Large intestine (tissue), 3 donors: ENCODE results near the gene ARHGEF26. TPM values are rescaled to one million over a fixed set of nuclear protein-coding genes. Genes with fewer than 3 reads are reported as not detected.
A peak's percentile ranks its signal among the peaks of the same experiment; 100 is the strongest.

Source experiments
- DNase-seq, 2 donors: peaks; one replicate each; pipeline versions ENCODE4 v3.0.0 to v3.0.0-alpha.2; 2013
- H3K27ac ChIP-seq: one replicate; pipeline ENCODE4 v1.5.1; 2013; ENCODE audit warnings: low read length
- H3K27me3 ChIP-seq: 2 replicates; pipeline ENCODE4 v1.6.1; 2013; ENCODE audit warnings: low read length; ENCODE audit not compliant: control insufficient read depth, insufficient read depth
- H3K36me3 ChIP-seq: 2 replicates; pipeline ENCODE4 v1.6.1; 2013; ENCODE audit warnings: low read length; ENCODE audit not compliant: control insufficient read depth, insufficient read depth
- H3K4me1 ChIP-seq: one replicate; pipeline ENCODE4 v1.6.1; 2013; ENCODE audit warnings: low read length; ENCODE audit not compliant: control insufficient read depth, insufficient read depth
- H3K4me3 ChIP-seq: one replicate; pipeline ENCODE4 v1.5.1; 2013; ENCODE audit warnings: low read length
- H3K9me3 ChIP-seq: one replicate; pipeline ENCODE4 v1.6.1; 2013; ENCODE audit warnings: mild to moderate bottlenecking, low read depth, low read length, moderate library complexity; ENCODE audit not compliant: control insufficient read depth
- WGBS: methylation state at CpG from one replicate; pipeline ENCODE4 v1.1.5; 2013; ENCODE audit warnings: low lambda C conversion rate; ENCODE audit not compliant: insufficient coverage; 5-methylcytosine and 5-hydroxymethylcytosine counted together
- polyA plus RNA-seq: library from polyadenylated mRNA; unstranded; fragments of 120-200 nt; gene quantifications from one replicate; pipeline ENCODE4 v1.2.1, GENCODE V29; 2013

Gene ARHGEF26
- polyA plus RNA-seq, 1 donor: 12.6 TPM

GRCh38 chr3:154193000-154193615, 71.9 kb downstream of the ARHGEF26 start:
- H3K27me3 ChIP-seq: no peaks in the 10 kb centered on the region
- H3K4me1 ChIP-seq: no peaks in the 10 kb centered on the region
- WGBS: 83% methylated on average over 1 of the region's 1 CpG
- no peak overlapping the region for H3K27ac ChIP-seq
- no peaks in the 10 kb centered on the region for H3K9me3 ChIP-seq
- no peak for DNase-seq
- H3K36me3 ChIP-seq: peaks cover 15% of the 10 kb centered on the region
- no peak overlapping the region for H3K4me3 ChIP-seq

GRCh38 chr3:154194877-154195276, 73.7 kb downstream of the ARHGEF26 start:
- Histone ChIP-seq H3K36me3 (peaks cover 18% of the 10 kb centered on the region), H3K27ac (no peak overlapping the region), H3K4me1 (no peaks in the 10 kb centered on the region), H3K4me3 (no peak overlapping the region), H3K27me3 (no peaks in the 10 kb centered on the region), H3K9me3 (no peaks in the 10 kb centered on the region)
- 88% methylated on average over 2 of the region's 3 CpGs for whole genome bisulfite sequencing
- peak in 1 of 2 donors; percentile 8 for DNase-seq

- DNase-seq: no peak
- Histone ChIP-seq H3K27me3 (no peaks in the 10 kb centered on the region), H3K4me3 (no peak overlapping the region), H3K4me1 (no peaks in the 10 kb centered on the region), H3K9me3 (no peaks in the 10 kb centered on the region), H3K36me3 (peaks cover 18% of the 10 kb centered on the region), H3K27ac (no peak overlapping the region)
- WGBS: 72% methylated on average over 4 of the region's 6 CpGs
Measured at GRCh38 chr3:154195620-154196356, 74.6 kb downstream of the ARHGEF26 start.

- no peak for DNase-seq
- 86% methylated on average over 2 of the region's 4 CpGs for WGBS
- peaks cover 18% of the 10 kb centered on the region for H3K36me3 ChIP-seq
- H3K9me3 ChIP-seq: no peaks in the 10 kb centered on the region
- H3K4me1 ChIP-seq: no peaks in the 10 kb centered on the region
- H3K27ac ChIP-seq: no peak overlapping the region
- no peak overlapping the region for H3K4me3 ChIP-seq
- no peaks in the 10 kb centered on the region for H3K27me3 ChIP-seq
Measured at GRCh38 chr3:154197751-154198150, 76.6 kb downstream of the ARHGEF26 start.

- WGBS: no CpG with 5 or more reads among the region's 8 CpGs
- Histone ChIP-seq H3K36me3 (peaks cover 8% of the 10 kb centered on the region), H3K27ac (no peak overlapping the region)
Measured at GRCh38 chr3:154209499-154209898, 88.3 kb downstream of the ARHGEF26 start.

GRCh38 chr3:154210986-154211385, 89.8 kb downstream of the ARHGEF26 start:
- no CpG with 5 or more reads among the region's 1 CpG for WGBS
- H3K4me3 ChIP-seq: no peak overlapping the region
- H3K36me3 ChIP-seq: peaks cover 8% of the 10 kb centered on the region
- no peak for DNase-seq
- no peaks in the 10 kb centered on the region for H3K9me3 ChIP-seq
- H3K27me3 ChIP-seq: no peaks in the 10 kb centered on the region
- H3K27ac ChIP-seq: no peak overlapping the region
- no peaks in the 10 kb centered on the region for H3K4me1 ChIP-seq

More at GRCh38 chr3:154209499-154209898, 88.3 kb downstream of the ARHGEF26 start:
- Histone ChIP-seq H3K9me3 (no peaks in the 10 kb centered on the region), H3K4me3 (no peak overlapping the region), H3K27me3 (no peaks in the 10 kb centered on the region), H3K4me1 (no peaks in the 10 kb centered on the region)
- no peak for DNase-seq

- no CpG with 5 or more reads among the region's 2 CpGs for WGBS
- no peak overlapping the region for H3K27ac ChIP-seq
- no peak for DNase-seq
- no peak overlapping the region for H3K4me3 ChIP-seq
- H3K27me3 ChIP-seq: no peaks in the 10 kb centered on the region
- no peaks in the 10 kb centered on the region for H3K4me1 ChIP-seq
- H3K36me3 ChIP-seq: peaks cover 5% of the 10 kb centered on the region
- no peaks in the 10 kb centered on the region for H3K9me3 ChIP-seq
Measured at GRCh38 chr3:154214306-154214705, 93.1 kb downstream of the ARHGEF26 start.

GRCh38 chr3:154217671-154218070, 96.5 kb downstream of the ARHGEF26 start:
- no peak for DNase-seq
- Histone ChIP-seq H3K27ac (no peak overlapping the region), H3K27me3 (no peaks in the 10 kb centered on the region), H3K4me1 (no peaks in the 10 kb centered on the region), H3K36me3 (peaks cover 3% of the 10 kb centered on the region), H3K4me3 (no peak overlapping the region), H3K9me3 (no peaks in the 10 kb centered on the region)
- whole genome bisulfite sequencing: 83% methylated on average over 4 of the region's 6 CpGs

- no peaks in the 10 kb centered on the region for H3K9me3 ChIP-seq
- WGBS: no CpG with 5 or more reads among the region's 1 CpG
- no peak for DNase-seq
- no peaks in the 10 kb centered on the region for H3K27me3 ChIP-seq
- peaks cover 3% of the 10 kb centered on the region for H3K36me3 ChIP-seq
- H3K27ac ChIP-seq: no peak overlapping the region
- H3K4me1 ChIP-seq: no peaks in the 10 kb centered on the region
- H3K4me3 ChIP-seq: no peak overlapping the region
Measured at GRCh38 chr3:154218728-154219127, 97.5 kb downstream of the ARHGEF26 start.

GRCh38 chr3:154220462-154220861, 99.3 kb downstream of the ARHGEF26 start:
- Histone ChIP-seq H3K9me3 (no peaks in the 10 kb centered on the region), H3K27ac (no peak overlapping the region), H3K36me3 (peaks cover 3% of the 10 kb centered on the region), H3K4me1 (no peaks in the 10 kb centered on the region), H3K4me3 (no peak overlapping the region), H3K27me3 (no peaks in the 10 kb centered on the region)
- no CpG with 5 or more reads among the region's 2 CpGs for WGBS
- no peak for DNase-seq

GRCh38 chr3:154223519-154223918, 102.3 kb downstream of the ARHGEF26 start:
- DNase-seq: no peak
- Histone ChIP-seq H3K9me3 (no peaks in the 10 kb centered on the region), H3K27ac (no peak overlapping the region), H3K4me3 (no peak overlapping the region), H3K36me3 (peaks cover 3% of the 10 kb centered on the region), H3K27me3 (no peaks in the 10 kb centered on the region), H3K4me1 (no peaks in the 10 kb centered on the region)
